ENCODE measurements around the gene KIF3A.

Gene KIF3A

DNA sequence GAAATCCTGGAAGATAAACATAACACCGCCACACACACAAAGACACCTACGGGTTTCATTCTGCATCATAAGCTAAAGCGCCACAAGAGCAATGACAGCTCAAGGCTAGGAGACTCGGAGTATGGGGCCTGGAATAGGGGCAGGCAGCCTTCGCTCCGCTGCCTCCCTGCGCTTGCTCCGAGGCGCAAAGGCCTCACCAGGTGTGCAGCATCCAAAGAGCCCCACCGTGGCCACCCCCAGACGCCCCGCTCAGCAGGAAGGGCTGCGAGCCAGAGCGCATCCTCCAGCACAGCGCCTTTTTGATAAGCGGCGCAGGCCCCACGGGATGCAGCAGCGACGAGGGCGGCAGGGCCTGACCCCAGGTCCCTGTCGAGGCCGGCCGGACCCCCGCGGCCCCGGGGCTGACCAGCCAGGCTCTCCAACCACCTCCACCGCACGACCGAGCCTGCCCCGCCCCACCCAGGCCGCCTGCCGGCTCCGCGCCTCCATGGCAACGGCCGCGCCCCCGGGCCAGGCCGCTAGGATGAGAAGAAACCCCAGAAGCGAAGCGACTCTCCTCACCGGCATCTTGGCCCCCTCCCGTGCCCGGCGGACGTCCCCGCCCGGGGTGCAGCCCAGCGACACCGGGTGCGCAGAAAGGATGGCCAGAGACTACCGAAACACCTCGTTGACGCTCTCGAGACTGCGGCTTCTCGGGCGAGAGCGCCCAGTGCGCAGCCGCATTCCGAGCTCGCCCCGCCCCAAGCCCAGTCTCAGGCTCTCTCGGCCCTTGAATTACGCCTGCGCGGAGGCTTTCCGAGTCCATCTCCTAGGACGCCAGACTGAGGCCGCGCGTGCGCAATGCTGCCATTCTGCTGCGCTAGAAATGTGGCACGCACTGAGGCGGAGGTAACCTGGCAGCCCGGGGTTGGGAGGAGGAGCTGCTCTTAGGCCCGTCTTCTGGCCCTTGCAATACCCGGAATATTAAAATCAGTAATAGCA lies at the start of gene KIF3A:
TSS of gene KIF3A (minus strand) at position 694 of the 981 bp plus-strand sequence. CDS start at position 567, 127 bp downstream.
- peak; percentile 96 for DNase-seq (ENCODE audit: low spot score)

GRCh38 chr5:132787076-132787475 lies 49.7 kb upstream of the KIF3A start:
- no peak for DNase-seq (ENCODE audit: low spot score)

DNA sequence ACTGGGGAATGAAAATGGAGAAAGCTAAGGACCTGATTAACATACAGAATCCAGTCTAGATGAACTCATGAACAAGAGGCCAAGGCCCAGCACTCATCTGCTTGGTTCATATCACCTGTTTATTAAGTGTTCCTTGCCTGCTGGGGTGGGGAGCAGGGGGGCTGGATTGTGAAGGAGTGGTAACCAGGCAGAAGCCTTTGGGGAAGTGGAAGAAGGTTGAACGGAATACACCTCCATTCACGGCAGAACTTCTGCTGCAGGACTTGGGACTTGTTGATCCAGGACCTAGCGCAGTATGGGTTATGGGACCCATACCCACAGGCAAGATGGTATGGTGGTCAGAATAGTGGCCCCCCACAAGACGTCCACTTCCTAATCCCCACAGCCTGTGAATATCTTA lies 48.5 kb upstream of the KIF3A start:
- no peak for DNase-seq (ENCODE audit: low spot score)

DNA sequence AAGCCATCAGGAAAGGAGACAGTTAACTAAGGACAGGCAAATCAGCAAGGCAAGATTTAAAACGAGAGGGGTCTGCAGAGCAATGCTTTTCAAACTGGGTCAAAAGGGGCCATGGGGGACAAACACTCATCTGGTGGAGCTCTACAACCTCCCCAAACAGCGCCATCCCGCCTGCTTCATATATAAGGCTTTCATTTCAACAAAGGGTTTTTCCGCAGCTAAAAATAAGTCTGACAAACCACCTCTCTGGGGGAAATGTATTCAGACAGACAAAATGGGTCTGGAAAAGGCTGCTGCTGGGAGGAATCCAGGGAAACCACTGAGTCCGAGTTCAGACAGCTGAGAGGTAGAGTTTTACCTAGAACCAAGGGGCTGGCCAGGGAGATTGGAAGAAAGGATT lies 48.0 kb upstream of the KIF3A start:
- DNase-seq (ENCODE audit: low spot score) = no peak

- DNase-seq (ENCODE audit: low spot score) = no peak
These were observed 44.8 kb upstream of the KIF3A start for GRCh38 chr5:132782101-132782500.

DNA sequence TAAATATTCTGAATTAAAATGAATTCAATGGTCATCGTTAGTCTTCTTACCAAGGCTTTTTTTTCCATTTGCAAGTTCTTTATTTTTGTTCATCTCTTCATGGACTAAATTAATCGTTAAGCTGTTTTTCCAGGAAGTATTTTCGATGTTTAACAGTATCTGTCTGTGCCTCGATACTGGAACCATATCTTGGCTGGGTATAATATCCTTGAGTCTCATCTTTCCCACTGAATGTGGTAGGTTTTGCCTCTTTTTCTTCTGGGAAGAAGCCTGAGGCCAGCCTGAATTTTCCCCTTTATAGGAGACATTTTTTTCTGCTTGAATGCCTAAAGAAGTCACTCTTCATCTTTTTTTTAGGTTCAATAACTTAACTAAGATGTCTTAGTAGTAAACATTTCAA lies 43.7 kb upstream of the KIF3A start:
- no peak for DNase-seq (ENCODE audit: low spot score)

- no peak for DNase-seq (ENCODE audit: low spot score)
These were observed 43.2 kb upstream of the KIF3A start for GRCh38 chr5:132780577-132780976.

- no peak for DNase-seq (ENCODE audit: low spot score)
These were observed 42.6 kb upstream of the KIF3A start for GRCh38 chr5:132779961-132780360.

- DNase-seq (ENCODE audit: low spot score) = no peak
These were observed 41.5 kb upstream of the KIF3A start for GRCh38 chr5:132778856-132779255.

- DNase-seq (ENCODE audit: low spot score) = no peak
These were observed 40.8 kb upstream of the KIF3A start for GRCh38 chr5:132778129-132778528.

GRCh38 chr5:132777209-132778069 lies 40.1 kb upstream of the KIF3A start, which contains the start of gene SEPTIN8:
Gene SEPTIN8 (minus strand): TSS chr5:132777239. CDS start chr5:132777137, 102 bp downstream.
- peak; percentile 42 for DNase-seq (ENCODE audit: low spot score)

DNA sequence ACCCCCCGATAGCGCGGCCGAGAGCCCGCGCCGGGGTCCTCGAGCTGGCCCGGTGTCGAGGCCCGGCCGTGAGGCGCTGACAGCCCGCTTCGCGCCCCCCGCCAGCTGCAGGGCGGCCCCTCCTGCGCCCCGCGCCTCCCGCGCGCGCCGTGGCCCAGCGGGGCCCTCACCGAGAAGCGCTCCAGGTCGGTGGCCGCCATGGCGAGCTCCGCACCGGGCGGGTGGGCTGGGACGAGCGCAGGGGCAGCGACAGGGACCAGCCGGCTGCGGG lies 39.5 kb upstream of the KIF3A start:
- no peak for DNase-seq (ENCODE audit: low spot score)

GRCh38 chr5:132776131-132776937 lies 39.0 kb upstream of the KIF3A start:
- peak; percentile 25 for DNase-seq (ENCODE audit: low spot score)

GRCh38 chr5:132775476-132775961 lies 38.2 kb upstream of the KIF3A start:
- DNase-seq (ENCODE audit: low spot score) = no peak

DNA sequence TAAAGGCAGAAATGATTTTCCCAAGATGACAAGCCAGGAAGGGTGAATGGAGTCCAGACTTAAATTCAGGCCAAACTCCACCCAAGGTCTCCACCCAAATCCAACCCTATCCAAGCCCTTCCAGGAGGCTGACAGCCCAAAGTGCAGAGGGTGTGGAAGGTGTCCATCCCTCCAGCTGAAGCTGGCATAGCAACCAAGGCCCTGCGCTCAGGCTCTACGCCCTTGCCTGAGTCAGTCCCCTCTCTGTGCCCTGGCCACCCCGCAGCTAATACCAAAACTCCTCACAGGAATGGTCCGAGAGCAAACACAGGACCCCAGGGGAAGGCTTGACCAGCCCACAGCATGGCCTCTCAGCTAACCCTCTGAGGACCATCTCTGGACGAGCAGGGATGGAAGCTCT lies 37.5 kb upstream of the KIF3A start:
- no peak for DNase-seq (ENCODE audit: low spot score)

DNA sequence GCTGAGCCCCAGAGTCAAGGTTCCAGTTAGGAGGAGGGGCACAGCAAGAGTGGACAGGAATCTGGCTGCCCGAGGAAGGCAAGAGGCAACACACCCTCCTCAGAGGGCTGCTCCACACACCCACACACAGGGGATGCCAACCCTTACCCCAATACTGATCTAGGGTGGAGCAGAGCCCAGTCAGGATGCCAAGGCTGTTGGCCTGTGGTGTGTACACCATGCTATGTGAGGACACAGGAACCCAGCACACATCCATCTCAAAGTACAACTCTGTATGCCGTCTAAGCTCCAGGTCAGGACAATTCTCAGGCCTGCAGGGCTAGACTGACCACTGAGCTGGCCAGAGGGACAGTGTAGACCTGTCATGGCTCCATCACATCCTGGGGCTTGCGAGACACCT lies 37.1 kb upstream of the KIF3A start:
- DNase-seq (ENCODE audit: low spot score) = no peak

DNA sequence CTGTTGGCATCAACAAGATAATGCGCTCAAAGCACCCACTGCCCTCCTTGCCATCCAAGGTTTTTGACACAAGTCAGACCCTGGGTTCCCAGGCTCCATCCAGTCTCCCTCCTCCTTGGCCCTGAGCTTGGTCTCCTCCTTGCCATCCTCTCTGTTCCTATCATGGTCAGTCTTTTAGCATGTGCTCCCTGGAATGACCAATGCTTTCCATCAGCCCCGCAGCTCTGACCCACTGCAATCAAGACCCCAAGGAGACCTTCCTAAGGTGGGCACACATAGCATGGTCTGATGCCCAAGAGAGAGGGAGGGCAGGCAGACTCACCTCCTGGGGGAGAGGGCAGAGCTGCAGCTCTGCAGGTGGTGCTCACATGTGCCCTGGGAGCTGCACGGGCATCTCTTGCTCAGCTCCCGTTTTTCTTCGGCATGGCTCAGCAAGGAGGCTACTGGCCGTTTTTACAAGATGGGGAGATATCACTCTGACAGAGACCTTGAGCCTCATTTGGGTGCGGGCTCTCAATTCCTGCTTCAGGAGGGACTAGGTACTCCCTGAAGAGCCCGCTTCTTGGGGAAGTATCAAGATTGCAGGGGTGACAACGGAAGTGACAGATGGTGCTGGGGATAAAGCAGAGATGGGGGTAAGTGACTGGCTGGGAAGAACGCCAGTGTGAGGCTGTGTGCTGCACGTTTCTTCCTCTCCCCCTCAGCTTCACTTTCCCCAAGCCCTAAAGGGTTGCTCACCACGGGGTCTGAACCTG lies 36.4 kb upstream of the KIF3A start:
- DNase-seq (ENCODE audit: low spot score) = no peak

- no peak for DNase-seq (ENCODE audit: low spot score)
These were observed 35.8 kb upstream of the KIF3A start for GRCh38 chr5:132773114-132773513.

- DNase-seq (ENCODE audit: low spot score) = no peak
These were observed 35.1 kb upstream of the KIF3A start for GRCh38 chr5:132772291-132773070.

DNA sequence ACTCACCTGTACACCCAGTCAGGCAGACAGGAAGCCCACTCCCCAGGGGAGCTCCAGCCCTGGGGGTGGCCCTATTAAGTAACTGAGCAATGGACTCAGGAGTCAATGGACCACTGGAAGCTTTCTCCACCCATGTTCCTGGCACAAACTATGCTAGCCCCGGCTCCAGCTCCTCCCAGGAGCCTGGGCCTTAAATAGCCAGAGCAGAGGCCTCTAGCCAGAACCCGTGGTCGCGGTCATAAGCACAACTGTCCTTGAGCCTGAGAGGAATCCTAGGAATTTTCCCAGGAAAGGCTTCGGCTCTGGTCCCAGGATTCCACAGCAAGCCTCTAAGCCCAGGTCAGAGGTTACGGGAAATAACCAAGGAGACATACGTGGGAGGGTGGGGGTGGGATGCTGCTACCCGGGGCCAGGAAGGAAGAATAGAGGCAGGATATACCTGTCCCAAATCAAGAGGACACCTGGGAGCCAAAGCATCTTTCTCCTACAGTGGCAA lies 34.2 kb upstream of the KIF3A start:
- DNase-seq (ENCODE audit: low spot score) = no peak

Measured in hematopoietic multipotent progenitor cell treated with erythropoietin and hydrocortisone succinate and interleukin-3 and kit ligand, for 15 days (in vitro differentiated cells).